Activated T-cell treated with anti-CD3 and anti-CD28 coated beads, Interleukin-2, amount 50 U/mL, for 4 hours (primary cell): Measurements from ENCODE around the gene POGK. TPM values are rescaled to one million over a fixed set of nuclear protein-coding genes. Genes with fewer than 3 reads are reported as not detected.

Source experiments
- ATAC-seq, 2 donors: fragments of 200-7000 bp; cut with Tn5 transposase; one replicate each; pipeline ENCODE4 v1.10.0; 2021
- DNase-seq: peaks from one replicate; pipeline ENCODE4 v3.0.0-alpha.2; 2020
- H3K27me3 Mint-ChIP-seq: one replicate; pipeline ENCODE4 v1.8.0; 2021; ENCODE audit warnings: low read depth, mixed read lengths
- H3K36me3 Mint-ChIP-seq: one replicate; pipeline ENCODE4 v1.8.0; 2022; ENCODE audit warnings: mixed read lengths; ENCODE audit not compliant: insufficient read depth
- H3K4me1 Mint-ChIP-seq: one replicate; pipeline ENCODE4 v1.8.0; 2021; ENCODE audit warnings: low read depth, mixed read lengths
- H3K4me3 Mint-ChIP-seq: one replicate; pipeline ENCODE4 v1.8.0; 2021; ENCODE audit warnings: mild to moderate bottlenecking, moderate library complexity, mixed read lengths
- H3K9me3 Mint-ChIP-seq: one replicate; pipeline ENCODE4 v1.8.0; 2021; ENCODE audit warnings: mixed read lengths
- total RNA-seq, 3 donors: library from RNA; stranded (reverse); gene quantifications; one replicate each; pipeline ENCODE4 v1.2.1, GENCODE V29; 2021

The POGK gene
- total RNA-seq, 3 donors from 2014 or later: 71.7 to 74.6 (median 71.8) TPM

DNA sequence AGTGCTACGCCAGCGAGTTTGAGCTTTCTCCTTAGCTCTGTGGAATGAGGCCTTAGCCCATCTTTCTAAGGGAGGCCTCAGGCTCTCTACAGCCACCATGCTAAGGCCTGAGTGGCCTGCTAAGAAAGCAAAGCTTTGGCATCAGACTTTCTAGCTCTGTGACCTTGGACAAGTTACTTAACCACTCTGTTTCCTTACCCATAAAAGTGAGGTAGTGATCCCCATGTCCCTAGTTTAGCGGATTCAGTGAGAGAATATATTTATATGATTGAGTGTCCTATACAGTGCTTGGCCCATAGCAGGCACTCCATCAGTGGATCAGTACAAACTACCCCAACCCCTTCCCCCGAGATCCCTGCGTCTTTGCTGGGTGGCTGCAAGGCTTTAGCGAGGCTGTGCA lies 4.0 kb downstream of the POGK start:
- H3K36me3 Mint-ChIP-seq: peaks cover 52% of the 10 kb centered on the region
- H3K4me1 Mint-ChIP-seq: peaks cover 62% of the 10 kb centered on the region
- DNase-seq: no peak
- H3K9me3 Mint-ChIP-seq: no peaks in the 10 kb centered on the region
- ATAC-seq: no peak
- no peaks in the 10 kb centered on the region for H3K27me3 Mint-ChIP-seq
- no peak overlapping the region for H3K4me3 Mint-ChIP-seq

DNA sequence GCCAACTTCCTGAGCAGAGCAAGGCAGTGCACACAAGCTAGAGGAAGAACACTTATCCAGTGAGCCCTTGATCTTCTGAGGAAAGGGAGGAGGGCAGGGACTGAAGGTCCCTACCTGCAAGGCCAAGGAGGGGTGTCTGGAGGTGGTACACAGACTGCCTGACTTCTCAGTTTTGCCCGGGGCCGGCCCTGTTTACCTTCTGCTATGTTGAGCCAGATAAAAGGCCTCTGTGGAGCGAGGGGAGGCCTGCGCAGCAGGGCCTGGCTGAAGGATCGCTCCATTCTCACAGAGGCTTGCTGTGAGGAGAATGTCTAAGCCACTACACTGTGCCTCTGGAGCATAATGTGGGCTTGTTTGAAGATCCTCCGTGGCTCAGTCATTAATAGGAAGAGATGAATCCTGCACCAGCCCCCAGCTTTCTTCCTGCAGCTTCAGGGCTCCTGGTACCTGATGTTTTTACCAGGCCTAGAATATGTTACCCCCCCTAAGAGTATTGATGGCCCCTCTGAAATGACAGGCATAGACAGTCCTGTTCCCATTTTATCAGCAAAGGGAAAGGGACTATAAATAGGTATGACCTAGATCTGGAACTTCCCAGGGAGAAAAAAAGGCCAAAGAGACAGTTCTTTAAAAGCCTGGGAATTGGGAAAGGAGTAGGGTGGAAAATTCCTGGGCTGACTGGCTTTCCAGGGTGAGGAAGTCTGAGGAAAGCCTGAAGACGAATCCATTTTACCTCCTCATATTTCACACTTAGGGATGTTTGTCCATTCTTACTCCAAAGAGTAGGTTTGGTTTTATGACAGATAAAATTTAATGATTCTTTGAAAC lies 4.7 kb downstream of the POGK start:
- ATAC-seq (no peak), DNase-seq (no peak)
- Mint-ChIP-seq H3K36me3 (peaks cover 57% of the 10 kb centered on the region), H3K4me1 (peaks cover 56% of the 10 kb centered on the region), H3K4me3 (no peak overlapping the region), H3K9me3 (no peaks in the 10 kb centered on the region), H3K27me3 (no peaks in the 10 kb centered on the region)

DNA sequence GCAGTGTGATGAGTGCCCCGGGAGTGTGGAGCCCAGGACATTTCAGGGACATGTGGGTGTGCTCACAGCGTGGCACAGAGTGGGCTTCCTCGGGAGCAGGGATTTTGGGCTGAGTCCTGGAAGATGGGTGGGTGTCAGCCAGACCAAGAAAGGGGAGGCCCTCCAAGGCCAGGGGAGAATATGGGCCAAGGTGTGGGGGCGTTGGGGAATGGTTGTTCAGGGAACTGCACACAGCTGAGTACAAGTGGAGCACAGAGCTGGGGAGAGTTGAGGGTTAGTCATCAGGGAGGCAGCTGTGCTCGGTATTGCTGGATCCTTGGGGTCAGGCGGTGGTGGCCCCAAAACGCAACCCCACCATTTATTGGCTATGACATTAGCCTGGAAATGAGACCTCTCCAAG lies 5.5 kb downstream of the POGK start:
- H3K4me3 Mint-ChIP-seq: no peak overlapping the region
- ATAC-seq (no peak), DNase-seq (no peak)
- H3K36me3 Mint-ChIP-seq: peaks cover 65% of the 10 kb centered on the region
- peaks cover 55% of the 10 kb centered on the region for H3K4me1 Mint-ChIP-seq
- H3K9me3 Mint-ChIP-seq: no peaks in the 10 kb centered on the region
- H3K27me3 Mint-ChIP-seq: no peaks in the 10 kb centered on the region

DNA sequence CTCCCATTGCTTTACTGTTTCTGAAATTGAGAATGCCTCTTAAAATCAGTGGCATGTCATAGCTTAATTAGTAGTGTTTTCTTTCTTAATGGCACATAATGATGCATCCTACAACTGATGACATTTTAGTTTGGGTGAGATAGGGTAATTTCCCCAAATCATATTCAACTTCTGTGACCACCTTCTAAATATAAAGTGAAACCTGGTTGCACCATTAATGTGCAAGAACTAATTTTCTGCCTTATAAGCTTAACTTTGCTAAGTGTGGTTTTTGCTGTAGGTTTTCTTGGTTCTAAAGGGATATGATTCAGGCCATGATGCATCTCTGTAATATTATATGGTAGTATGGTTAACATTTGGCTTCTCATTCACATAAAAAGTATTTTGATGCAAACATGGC lies 8.9 kb downstream of the POGK start:
- ATAC-seq: peak; percentile 64 to 84
- H3K36me3 Mint-ChIP-seq: peaks cover 77% of the 10 kb centered on the region

DNA sequence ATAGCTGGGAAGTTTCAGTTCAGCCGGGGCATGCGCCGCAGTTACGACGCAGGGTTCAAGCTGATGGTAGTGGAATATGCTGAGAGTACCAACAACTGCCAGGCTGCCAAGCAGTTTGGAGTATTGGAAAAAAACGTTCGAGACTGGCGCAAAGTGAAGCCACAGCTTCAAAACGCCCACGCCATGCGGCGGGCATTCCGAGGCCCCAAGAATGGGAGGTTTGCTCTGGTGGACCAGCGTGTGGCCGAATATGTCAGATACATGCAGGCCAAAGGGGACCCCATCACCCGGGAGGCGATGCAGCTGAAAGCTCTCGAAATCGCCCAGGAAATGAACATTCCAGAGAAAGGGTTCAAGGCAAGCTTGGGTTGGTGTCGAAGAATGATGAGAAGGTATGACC lies 9.9 kb downstream of the POGK start:
- Mint-ChIP-seq H3K4me1 (peaks cover 47% of the 10 kb centered on the region), H3K4me3 (no peak overlapping the region), H3K9me3 (no peaks in the 10 kb centered on the region), H3K36me3 (peaks cover 78% of the 10 kb centered on the region), H3K27me3 (no peaks in the 10 kb centered on the region)
- DNase-seq (no peak), ATAC-seq (no peak)

More for the DNA sequence above, 8.9 kb downstream of the POGK start:
- Mint-ChIP-seq H3K9me3 (no peaks in the 10 kb centered on the region), H3K4me3 (no peak overlapping the region), H3K4me1 (peaks cover 46% of the 10 kb centered on the region), H3K27me3 (no peaks in the 10 kb centered on the region)
- DNase-seq: no peak

DNA sequence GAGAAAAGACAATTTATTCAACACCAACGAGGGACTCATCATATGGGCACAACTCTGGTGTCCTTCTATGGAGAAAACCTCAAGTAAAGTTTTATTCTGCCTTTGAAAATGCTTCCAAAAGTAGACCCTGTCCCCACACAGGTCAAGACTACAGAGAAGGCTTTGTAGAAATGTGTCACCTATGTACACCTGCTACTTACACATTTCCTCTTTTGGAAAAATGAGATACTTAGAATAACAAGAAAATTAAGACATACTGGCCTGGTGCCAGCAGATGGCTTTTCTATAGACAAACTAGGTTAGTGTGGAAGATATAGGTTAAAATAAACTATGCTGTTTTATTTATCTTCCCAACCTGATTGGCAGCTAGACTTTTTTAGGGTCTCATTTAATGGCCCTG lies 13.6 kb downstream of the POGK start:
- H3K27me3 Mint-ChIP-seq: no peaks in the 10 kb centered on the region
- H3K4me1 Mint-ChIP-seq: peaks cover 24% of the 10 kb centered on the region
- H3K36me3 Mint-ChIP-seq: peaks cover 70% of the 10 kb centered on the region
- ATAC-seq (no peak), DNase-seq (no peak)
- no peak overlapping the region for H3K4me3 Mint-ChIP-seq
- no peaks in the 10 kb centered on the region for H3K9me3 Mint-ChIP-seq

DNA sequence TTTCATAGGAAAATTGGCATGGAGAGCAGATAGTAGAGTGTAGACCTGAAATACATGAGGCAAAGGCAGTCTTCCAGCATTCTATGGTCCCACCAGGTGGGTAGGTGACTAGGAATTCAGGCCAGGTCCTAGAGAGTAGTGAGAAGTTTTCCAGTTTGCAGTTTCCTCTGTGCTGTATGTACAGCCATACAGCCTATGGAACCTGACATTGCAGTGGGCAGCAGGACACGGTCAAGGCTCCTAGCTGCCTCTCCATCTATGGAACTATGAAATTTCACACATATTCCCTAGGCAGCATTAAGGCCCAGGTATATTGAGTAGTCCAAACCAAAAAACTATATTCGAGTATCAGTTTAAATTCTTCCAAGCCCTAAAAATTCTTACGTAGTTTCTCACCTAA lies 16.3 kb downstream of the POGK start:
- Mint-ChIP-seq H3K27me3 (no peaks in the 10 kb centered on the region), H3K36me3 (peaks cover 57% of the 10 kb centered on the region), H3K4me3 (no peak overlapping the region), H3K9me3 (no peaks in the 10 kb centered on the region), H3K4me1 (peaks cover 25% of the 10 kb centered on the region)
- no peak for DNase-seq
- ATAC-seq: no peak

DNA sequence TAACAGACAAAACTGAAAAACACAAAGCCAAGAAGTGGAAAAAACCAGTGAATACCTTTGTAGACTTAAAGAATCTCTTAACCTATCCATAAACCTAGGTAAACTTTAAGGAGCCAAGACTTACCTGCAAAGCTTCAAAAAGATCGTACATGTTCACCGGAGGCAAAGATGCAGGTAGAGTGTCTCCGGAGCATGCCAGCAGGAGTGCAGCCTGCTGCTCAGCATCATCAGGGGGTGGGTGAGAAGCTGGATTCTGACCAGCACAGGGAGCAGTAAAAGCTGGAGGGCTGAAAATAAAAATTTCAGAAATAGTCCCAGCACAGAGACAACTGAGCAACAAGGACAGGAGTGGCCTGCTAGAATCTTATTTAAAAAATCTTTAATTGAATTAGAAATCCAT lies 18.7 kb downstream of the POGK start:
- peaks cover 11% of the 10 kb centered on the region for H3K4me1 Mint-ChIP-seq
- H3K4me3 Mint-ChIP-seq: no peak overlapping the region
- no peaks in the 10 kb centered on the region for H3K27me3 Mint-ChIP-seq
- no peaks in the 10 kb centered on the region for H3K9me3 Mint-ChIP-seq
- no peak for ATAC-seq
- DNase-seq: no peak
- peaks cover 47% of the 10 kb centered on the region for H3K36me3 Mint-ChIP-seq

DNA sequence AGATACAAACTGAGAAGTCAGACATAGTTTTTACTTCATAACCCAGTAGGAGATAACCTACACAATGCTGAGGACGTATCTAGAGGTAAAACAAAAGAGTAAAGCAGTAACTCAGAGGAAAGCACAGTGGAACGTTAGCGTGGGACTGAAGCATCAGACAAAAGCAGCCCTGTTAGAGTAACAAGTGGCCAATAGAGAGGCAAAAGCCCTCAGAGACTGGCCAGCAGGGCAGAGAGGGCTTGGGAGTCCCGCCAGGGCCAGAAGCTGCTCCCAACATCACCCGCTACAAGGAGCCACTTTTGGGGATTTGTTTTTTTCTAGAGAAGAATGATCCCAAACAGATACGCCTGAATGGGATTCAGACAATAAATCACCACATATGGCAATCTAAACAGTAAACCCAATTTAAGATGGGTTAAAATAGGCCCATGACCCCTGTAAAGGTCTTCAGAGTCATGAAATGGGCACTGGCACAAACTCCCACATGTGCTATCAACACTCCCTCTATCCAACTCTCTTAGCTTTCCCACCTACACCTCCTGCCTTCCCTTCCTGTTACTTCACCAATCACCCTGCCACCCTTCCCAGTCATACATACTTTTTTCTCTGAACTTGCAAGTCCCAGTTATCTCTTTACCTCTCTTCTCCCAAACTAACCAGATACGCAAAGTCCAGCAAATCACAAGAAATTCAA lies 19.6 kb downstream of the POGK start:
- Mint-ChIP-seq H3K4me1 (peaks cover 5% of the 10 kb centered on the region), H3K9me3 (no peaks in the 10 kb centered on the region), H3K36me3 (peaks cover 44% of the 10 kb centered on the region), H3K4me3 (no peak overlapping the region), H3K27me3 (no peaks in the 10 kb centered on the region)
- DNase-seq (no peak), ATAC-seq (no peak)

DNA sequence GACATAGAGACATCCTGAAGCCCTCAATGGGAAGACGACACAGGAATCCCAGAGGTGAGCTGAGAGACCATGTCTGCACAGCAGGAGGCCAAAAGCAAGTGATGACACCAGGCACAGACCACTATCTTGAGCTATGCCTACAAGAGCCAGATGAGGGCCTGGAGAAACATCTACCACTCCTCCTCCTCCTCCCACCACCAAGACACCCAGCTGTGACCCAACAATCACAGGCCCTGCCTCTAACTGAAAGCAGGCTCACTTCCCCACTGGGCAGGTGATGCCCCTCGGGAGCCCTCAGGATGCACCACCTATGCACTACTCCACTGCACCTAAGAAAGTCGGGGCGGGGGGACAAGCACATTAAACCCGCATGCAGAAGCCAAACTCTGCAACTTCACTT lies 20.3 kb downstream of the POGK start:
- Mint-ChIP-seq H3K27me3 (no peaks in the 10 kb centered on the region), H3K36me3 (peaks cover 42% of the 10 kb centered on the region), H3K4me1 (peaks cover 3% of the 10 kb centered on the region), H3K9me3 (no peaks in the 10 kb centered on the region), H3K4me3 (no peak overlapping the region)
- ATAC-seq (no peak), DNase-seq (no peak)

DNA sequence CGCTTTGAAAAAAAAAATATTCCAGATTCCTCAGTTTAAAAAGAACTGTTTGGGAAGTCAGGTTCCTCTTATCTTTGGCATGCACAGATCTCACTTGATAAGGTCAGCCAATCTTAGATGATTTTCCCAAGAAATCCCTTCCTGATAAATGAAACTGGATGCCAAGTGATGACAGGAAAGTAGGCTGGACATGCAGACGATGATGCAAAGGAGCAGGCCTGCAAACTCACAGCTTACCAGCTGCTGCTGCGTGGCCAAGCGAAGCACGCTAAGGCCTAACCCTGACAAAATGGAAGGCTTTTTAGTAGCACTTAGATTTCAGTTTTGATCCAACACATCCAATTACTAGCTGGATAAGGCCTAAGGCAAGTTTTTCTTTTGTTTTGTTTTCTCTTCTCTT lies 26.7 kb downstream of the POGK start:
- H3K36me3 Mint-ChIP-seq: peaks cover 30% of the 10 kb centered on the region
- peaks cover 13% of the 10 kb centered on the region for H3K4me1 Mint-ChIP-seq
- H3K4me3 Mint-ChIP-seq: no peak overlapping the region
- H3K27me3 Mint-ChIP-seq: no peaks in the 10 kb centered on the region
- DNase-seq (no peak), ATAC-seq (no peak)
- H3K9me3 Mint-ChIP-seq: no peaks in the 10 kb centered on the region

DNA sequence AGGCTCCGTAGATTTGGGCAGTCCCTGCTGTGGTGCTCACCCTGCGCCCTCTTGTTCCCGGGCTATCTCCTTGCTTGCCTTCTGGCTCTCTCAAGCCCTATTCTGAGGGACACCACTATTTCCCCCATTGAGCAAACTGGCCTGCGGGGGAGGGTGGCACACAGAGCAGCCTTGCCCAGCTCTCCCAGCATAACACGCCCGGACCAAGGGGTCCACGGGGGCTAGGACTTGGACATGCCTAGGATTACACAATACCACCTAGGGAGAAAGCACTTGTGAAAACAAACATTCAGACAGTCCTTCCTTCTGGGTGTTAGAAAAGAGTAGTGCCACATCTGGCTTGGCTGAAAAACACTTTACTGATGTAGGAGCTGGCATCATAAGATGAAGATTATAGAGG lies 29.4 kb downstream of the POGK start:
- Mint-ChIP-seq H3K36me3 (peaks cover 25% of the 10 kb centered on the region), H3K27me3 (no peaks in the 10 kb centered on the region), H3K4me1 (peaks cover 33% of the 10 kb centered on the region), H3K9me3 (no peaks in the 10 kb centered on the region), H3K4me3 (no peak overlapping the region)
- no peak for ATAC-seq
- DNase-seq: no peak

DNA sequence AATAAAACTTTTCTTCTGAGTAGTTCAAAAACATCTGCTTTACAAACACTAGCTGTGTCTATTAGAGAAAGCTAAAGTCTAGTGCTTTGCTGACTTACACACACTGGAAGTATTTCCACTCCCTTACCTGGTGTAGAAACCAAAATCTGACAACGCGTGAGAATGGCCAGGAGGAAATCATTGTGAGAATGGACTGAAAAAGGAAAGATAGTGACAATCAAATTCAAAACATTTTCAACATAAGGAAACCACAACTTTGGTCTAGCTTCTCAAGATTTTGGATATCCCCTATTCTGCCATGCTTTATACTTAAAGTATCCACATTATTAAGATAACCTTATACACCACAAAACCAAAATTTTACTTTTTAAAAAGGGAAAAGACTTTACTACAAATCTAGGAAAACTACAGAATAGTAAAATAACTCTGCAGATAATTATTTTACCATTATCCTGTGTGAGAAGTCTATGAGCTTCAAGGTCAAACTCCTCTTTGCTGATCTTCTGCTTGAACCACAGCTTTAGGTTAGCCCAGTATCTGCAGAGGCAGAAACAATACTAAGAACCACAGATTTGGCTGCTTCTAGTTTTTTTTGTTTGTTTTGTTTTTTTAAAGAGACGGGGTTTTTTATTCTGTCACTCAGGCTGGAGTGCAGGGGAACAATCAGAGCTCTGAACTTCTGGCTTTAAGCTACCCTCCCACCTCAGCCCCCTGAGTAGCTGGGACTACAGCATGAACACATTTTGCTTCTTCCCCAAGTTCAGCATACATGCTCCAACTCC lies 30.2 kb downstream of the POGK start:
- DNase-seq: no peak
- no peaks in the 10 kb centered on the region for H3K9me3 Mint-ChIP-seq
- H3K36me3 Mint-ChIP-seq: peaks cover 18% of the 10 kb centered on the region
- no peak for ATAC-seq
- peaks cover 38% of the 10 kb centered on the region for H3K4me1 Mint-ChIP-seq
- no peak overlapping the region for H3K4me3 Mint-ChIP-seq
- H3K27me3 Mint-ChIP-seq: no peaks in the 10 kb centered on the region

DNA sequence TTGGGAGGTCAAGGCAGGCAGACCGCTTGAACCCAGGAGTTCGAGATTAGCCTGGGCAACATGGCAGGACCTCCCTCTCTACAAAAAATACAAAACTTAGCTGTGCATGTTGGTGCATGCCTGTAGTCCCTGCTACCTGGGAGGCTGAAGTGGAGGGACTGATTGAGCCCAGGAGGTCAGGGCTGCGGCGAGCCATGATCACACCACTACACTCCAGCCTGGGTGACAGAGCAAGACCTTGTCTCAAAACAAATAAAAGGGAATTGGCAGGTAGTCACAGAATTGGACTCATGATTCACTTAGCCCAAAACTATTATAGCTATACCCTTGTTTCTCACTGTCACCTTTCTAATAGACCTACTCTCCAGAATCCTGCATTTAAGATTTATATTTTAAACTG lies 31.3 kb downstream of the POGK start:
- Mint-ChIP-seq H3K36me3 (peaks cover 17% of the 10 kb centered on the region), H3K4me1 (peaks cover 48% of the 10 kb centered on the region), H3K4me3 (no peak overlapping the region), H3K27me3 (no peaks in the 10 kb centered on the region), H3K9me3 (no peaks in the 10 kb centered on the region)
- ATAC-seq (no peak), DNase-seq (no peak)
